Mucosa of descending colon (tissue), 3 donors: Measurements from ENCODE around the gene TAS2R39. TPM values are rescaled to one million over a fixed set of nuclear protein-coding genes. Genes with fewer than 3 reads are reported as not detected.
"Not testable (repeated sequence)": the region's sequence is repeated elsewhere in the genome, so short reads cannot be mapped to it uniquely, and the experiment has no call there.

Experiments used
- ATAC-seq: fragments of 200-7000 bp; cut with Tn5 transposase; one replicate; pipeline ENCODE4 v1.9.1; 2020; ENCODE audit warnings: mild to moderate bottlenecking, moderate library complexity
- DNase-seq, 3 donors: peaks; one replicate each; pipeline ENCODE4 v3.0.0-alpha.2; 2020
- H3K36me3 ChIP-seq: fragments of 200-600 bp; one replicate; pipeline ENCODE4 v1.8.0; 2021; ENCODE audit warnings: low read depth, mild to moderate bottlenecking
- H3K4me1 ChIP-seq: fragments of 200-600 bp; one replicate; pipeline ENCODE4 v1.8.0; 2021; ENCODE audit warnings: low read depth, mild to moderate bottlenecking
- H3K4me3 ChIP-seq: fragments of 200-600 bp; one replicate; pipeline ENCODE4 v1.8.0; 2021; ENCODE audit warnings: mild to moderate bottlenecking
- H3K9me3 ChIP-seq: fragments of 200-600 bp; one replicate; pipeline ENCODE4 v1.8.0; 2021; ENCODE audit warnings: mild to moderate bottlenecking
- CTCF ChIP-seq: fragments of 200-600 bp; IDR thresholded peaks from one replicate; pipeline ENCODE4 v1.8.0; 2022; ENCODE audit warnings: antibody characterized with exemption, mild to moderate bottlenecking
- intact Hi-C, 2 donors: fragments of 100-400 bp; cut with DNase I in 1 of 2; cut with micrococcal nuclease in 1 of 2; formaldehyde crosslinking; loops; one replicate each; pipeline versions ENCODE4 v1.11.0 to v1.11.1; 2022; cut with DNase I, micrococcal nuclease
- long read RNA-seq, 2 donors: library from polyadenylated mRNA; unstranded; transcript quantifications; one replicate each; pipeline ENCODE4 v2.0.0, GENCODE V29; 2019 to 2021
- total RNA-seq, 3 donors: library from RNA; stranded (reverse); fragmentation: NEBNext Ultra II Directional in 2 of 3; extraction: Animal tissue kit (Norgen Biotek cat#: 25700) in 2 of 3; gene quantifications; one replicate each; pipeline versions ENCODE4 v1.2.1 to v1.2.4, GENCODE V29; 2021 to 2023
- donor health status: DM: no; HTN: no; CAD: no; lungs with moderate emphysema.
- donor health status: DM: no; HTN: no; CAD: no.
- donor health status: DM: no; HTN: yes; CAD: no.

Gene TAS2R39
- total RNA-seq, result not detected
- long read RNA-seq, donor 1, result 0 reads
- long read RNA-seq, donor 2, result 0 reads

GRCh38 chr7:143183024-143183423 lies at the start of gene TAS2R39:
Gene TAS2R39, plus strand, starts transcription at chr7:143183419. Its CDS starts 0 bp downstream, at chr7:143183419.
- intact Hi-C loops, result no loop called here
- Histone ChIP-seq H3K9me3 (peaks cover 4% of the 10 kb centered on the region), H3K4me1 (no peaks in the 10 kb centered on the region), H3K36me3 (no peaks in the 10 kb centered on the region), H3K4me3 (no peak within 1 kb of the TSS)
- DNase-seq, result no peak
- no peak for TF ChIP-seq CTCF
- no peak for ATAC-seq

DNA sequence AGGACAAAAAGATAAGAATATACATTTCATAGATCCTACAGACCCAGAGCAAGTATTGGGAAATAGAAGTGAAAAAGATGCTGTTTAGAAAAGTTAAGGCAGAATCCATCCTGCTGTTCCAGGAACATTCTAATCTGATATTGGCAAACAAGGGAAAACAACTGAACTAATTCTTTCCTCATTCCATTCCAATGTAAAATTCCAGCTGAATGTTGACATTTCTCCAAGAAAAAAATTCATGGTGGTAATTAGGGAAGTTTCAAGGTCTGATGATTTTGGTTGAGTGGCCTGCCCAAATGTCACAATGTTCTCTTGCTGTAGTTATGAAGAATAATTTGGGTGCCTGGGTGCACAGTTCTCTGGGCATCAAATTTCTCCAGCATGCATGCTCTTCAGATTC lies 36.1 kb upstream of the TAS2R39 start:
- H3K4me3 ChIP-seq, result no peak overlapping the region
- TF ChIP-seq CTCF, result no peak
- DNase-seq, result no peak
- H3K4me1 ChIP-seq, result no peaks in the 10 kb centered on the region
- ATAC-seq, result no peak
- H3K9me3 ChIP-seq, result no peaks in the 10 kb centered on the region
- no peaks in the 10 kb centered on the region for H3K36me3 ChIP-seq
- intact Hi-C loops, result no loop called here

DNA sequence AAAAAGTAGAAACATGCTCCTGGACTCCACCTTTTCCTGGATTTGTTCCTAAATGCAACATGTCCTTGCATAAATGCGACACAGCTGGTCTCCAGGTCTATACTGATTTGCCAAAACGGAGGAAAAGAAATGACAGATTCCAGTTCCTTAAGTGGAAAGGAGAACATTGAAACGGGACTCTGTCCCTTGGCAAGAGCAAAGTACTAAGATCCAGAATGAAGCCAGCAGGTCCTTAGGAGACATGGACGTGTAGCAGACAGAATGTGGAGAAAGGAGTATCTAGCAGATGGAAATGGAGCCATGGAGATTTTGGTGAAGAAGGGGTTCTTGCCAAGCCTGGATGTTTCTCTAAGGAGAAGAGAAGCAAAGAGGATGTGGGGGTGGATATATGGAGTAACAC lies 35.2 kb upstream of the TAS2R39 start:
- intact Hi-C loops, result no loop called here
- no peaks in the 10 kb centered on the region for H3K9me3 ChIP-seq
- no peak for TF ChIP-seq CTCF
- DNase-seq, result no peak
- no peaks in the 10 kb centered on the region for H3K36me3 ChIP-seq
- H3K4me3 ChIP-seq, result no peak overlapping the region
- ATAC-seq, result no peak
- no peaks in the 10 kb centered on the region for H3K4me1 ChIP-seq

GRCh38 chr7:143148651-143149050 lies 34.6 kb upstream of the TAS2R39 start:
- TF ChIP-seq CTCF, result no peak
- no peaks in the 10 kb centered on the region for H3K36me3 ChIP-seq
- intact Hi-C loops, result no loop called here
- H3K4me3 ChIP-seq, result no peak overlapping the region
- H3K9me3 ChIP-seq, result no peaks in the 10 kb centered on the region
- DNase-seq, result no peak
- no peaks in the 10 kb centered on the region for H3K4me1 ChIP-seq
- ATAC-seq, result no peak

DNA sequence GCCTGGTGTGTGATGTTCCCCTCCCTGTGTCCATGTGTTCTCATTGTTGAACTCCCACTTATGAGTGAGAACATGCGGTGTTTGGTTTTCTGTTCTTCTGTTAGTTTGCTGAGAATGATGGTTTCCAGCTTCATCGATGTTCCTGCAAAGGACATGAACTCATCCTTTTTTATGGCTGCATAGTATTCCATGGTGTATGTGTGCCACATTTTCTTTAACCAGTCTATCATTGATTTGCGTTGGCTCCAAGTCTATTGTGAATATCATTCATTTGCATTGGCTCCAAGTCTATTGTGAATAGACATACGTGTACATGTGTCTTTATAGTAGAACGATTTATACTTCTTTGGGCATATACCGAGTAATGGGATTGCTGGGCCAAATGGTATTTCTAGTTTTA lies 32.5 kb upstream of the TAS2R39 start:
- intact Hi-C loops, ATAC-seq, DNase-seq, H3K4me3 ChIP-seq, H3K4me1 ChIP-seq, H3K9me3 ChIP-seq, H3K36me3 ChIP-seq: not testable (repeated sequence)

GRCh38 chr7:143158617-143159016 lies 24.6 kb upstream of the TAS2R39 start:
- H3K4me1 ChIP-seq, intact Hi-C loops, ATAC-seq, H3K4me3 ChIP-seq, H3K9me3 ChIP-seq, H3K36me3 ChIP-seq, DNase-seq: not testable (repeated sequence)

DNA sequence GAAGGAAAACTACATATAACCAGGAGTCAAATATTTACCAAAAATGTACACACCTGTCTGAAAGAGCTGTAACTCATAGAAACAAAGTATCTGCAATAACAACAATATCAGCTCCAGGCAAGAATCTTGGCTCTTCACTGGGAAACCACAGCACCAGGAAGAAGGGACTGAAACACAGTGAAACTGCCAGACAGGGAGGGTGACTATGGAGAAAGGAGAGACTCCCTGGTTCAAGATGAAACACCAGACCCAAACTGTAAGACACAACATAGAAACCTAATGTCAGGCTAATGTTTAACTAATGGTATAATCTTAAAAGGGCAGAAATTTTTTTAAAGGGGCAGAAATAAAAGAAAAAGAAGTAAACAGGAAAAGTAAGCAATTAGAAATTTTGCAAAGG lies 11.5 kb upstream of the TAS2R39 start:
- peak in 1 of 3 donors; percentile 17 for DNase-seq
- Histone ChIP-seq H3K4me3 (no peak overlapping the region), H3K9me3 (peaks cover 2% of the 10 kb centered on the region), H3K36me3 (no peaks in the 10 kb centered on the region), H3K4me1 (no peaks in the 10 kb centered on the region)
- TF ChIP-seq CTCF, result no peak
- intact Hi-C loops, result no loop called here
- peak; percentile 93 for ATAC-seq
